Measurements from ENCODE around the gene DNAJC7. TPM values are rescaled to one million over a fixed set of nuclear protein-coding genes. Genes with fewer than 3 reads are reported as not detected.

Gene DNAJC7
- total RNA-seq, 1 donor from 2014 or later, result 82.0 TPM

DNA sequence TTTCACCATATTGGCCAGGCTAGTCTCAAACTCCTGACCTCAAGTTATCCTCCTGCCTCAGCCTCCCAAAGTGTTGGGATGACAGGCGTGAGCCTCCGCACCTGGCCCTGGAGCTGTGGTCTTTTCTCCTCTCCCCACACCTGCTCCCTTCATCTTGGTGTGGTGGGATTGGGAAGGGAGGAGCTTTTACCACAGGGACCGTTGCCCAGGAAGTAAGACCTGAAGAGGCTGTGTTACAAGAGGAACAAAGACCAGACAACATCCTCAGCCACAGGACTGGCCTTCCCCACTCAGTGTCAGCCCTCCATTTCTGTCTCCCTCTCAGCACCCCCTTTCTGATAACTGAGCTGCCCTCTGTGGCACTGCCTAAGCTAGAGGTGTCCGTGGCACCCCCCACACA, 42.6 kb upstream of the DNAJC7 start:
- Histone ChIP-seq H3K9me3 (no peaks in the 10 kb centered on the region), H3K36me3 (no peaks in the 10 kb centered on the region), H3K4me1 (peaks cover 6% of the 10 kb centered on the region), H3K4me3 (no peak overlapping the region), H3K27me3 (ENCODE audit: low read depth) (no peaks in the 10 kb centered on the region), H3K27ac (no peak overlapping the region)
- intact Hi-C loops (cut with DNase I), result no loop called here
- ATAC-seq (no peak), DNase-seq (no peak)
- TF ChIP-seq CTCF (IDR thresholded peaks at IDR 0.05), result no peak

DNA sequence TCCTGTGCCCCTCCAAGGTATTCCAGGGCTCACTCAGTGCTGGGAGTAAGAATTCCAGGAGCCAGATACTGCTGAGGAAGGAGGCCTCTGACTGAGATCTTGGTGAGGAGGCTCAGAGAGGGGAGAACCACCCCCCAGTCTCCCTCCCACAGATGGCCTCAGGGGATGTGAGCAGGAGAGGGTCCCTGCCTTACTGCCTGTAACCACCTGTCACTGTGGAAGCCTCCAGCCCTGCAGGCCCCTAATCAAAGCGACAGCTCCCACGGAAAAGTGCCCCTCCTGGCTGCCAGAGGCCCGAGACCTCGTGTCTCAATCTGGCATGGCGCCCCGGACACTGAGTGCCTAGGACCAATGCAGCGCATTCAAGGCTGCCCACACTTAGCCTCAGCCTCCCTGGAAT, 40.8 kb upstream of the DNAJC7 start:
- no peak for TF ChIP-seq CTCF (IDR thresholded peaks at IDR 0.05)
- intact Hi-C loops (cut with DNase I), result no loop called here

GRCh38 chr17:42056635-42057034, 39.4 kb upstream of the DNAJC7 start:
- DNase-seq (no peak), ATAC-seq (no peak)
- TF ChIP-seq CTCF (IDR thresholded peaks at IDR 0.05), result no peak
- intact Hi-C loops (cut with DNase I), result no loop called here
- H3K4me3 ChIP-seq, result no peak overlapping the region
- peaks cover 5% of the 10 kb centered on the region for H3K27me3 ChIP-seq (ENCODE audit: low read depth)
- H3K27ac ChIP-seq, result no peak overlapping the region
- H3K36me3 ChIP-seq, result no peaks in the 10 kb centered on the region
- no peaks in the 10 kb centered on the region for H3K9me3 ChIP-seq
- H3K4me1 ChIP-seq, result no peaks in the 10 kb centered on the region

More for the DNA sequence above, 40.8 kb upstream of the DNAJC7 start:
- Histone ChIP-seq H3K4me3 (no peak overlapping the region), H3K36me3 (no peaks in the 10 kb centered on the region), H3K27me3 (ENCODE audit: low read depth) (peaks cover 5% of the 10 kb centered on the region), H3K9me3 (no peaks in the 10 kb centered on the region), H3K4me1 (no peaks in the 10 kb centered on the region), H3K27ac (no peak overlapping the region)
- DNase-seq (no peak), ATAC-seq (no peak)

- Histone ChIP-seq H3K4me1 (peaks cover 6% of the 10 kb centered on the region), H3K27ac (no peak overlapping the region), H3K4me3 (no peak overlapping the region), H3K36me3 (no peaks in the 10 kb centered on the region), H3K27me3 (ENCODE audit: low read depth) (peaks cover 5% of the 10 kb centered on the region), H3K9me3 (no peaks in the 10 kb centered on the region)
- intact Hi-C loops (cut with DNase I), result no loop called here
- ATAC-seq, result no peak
- no peak for DNase-seq
- no peak for TF ChIP-seq CTCF (IDR thresholded peaks at IDR 0.05)
Observed at GRCh38 chr17:42055496-42055895, 38.3 kb upstream of the DNAJC7 start.

DNA sequence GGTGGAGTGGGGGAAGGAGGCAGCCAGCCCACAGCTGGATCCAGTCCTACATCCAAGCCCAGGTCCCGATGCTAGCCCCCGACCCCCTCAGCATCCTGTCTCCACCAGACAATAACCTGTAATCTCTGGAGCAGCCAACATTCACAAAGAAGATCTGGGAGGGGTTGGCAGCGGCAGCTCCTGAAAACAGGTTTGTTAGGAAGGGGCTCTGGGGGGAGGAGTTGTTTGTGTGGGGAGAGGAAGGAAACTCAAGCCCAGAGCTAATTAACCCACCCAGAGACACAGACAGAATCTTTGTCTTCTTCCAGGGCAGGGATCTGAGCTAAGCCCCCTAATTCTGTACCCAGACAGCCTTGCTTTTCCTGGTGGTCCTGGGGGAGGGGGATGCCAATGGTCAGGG, 37.8 kb upstream of the DNAJC7 start:
- no peak for TF ChIP-seq CTCF (IDR thresholded peaks at IDR 0.05)
- intact Hi-C loops (cut with DNase I), result no loop called here
- no peaks in the 10 kb centered on the region for H3K36me3 ChIP-seq
- no peak for ATAC-seq
- no peak for DNase-seq
- no peak overlapping the region for H3K27ac ChIP-seq
- H3K27me3 ChIP-seq (ENCODE audit: low read depth), result peaks cover 5% of the 10 kb centered on the region
- H3K4me3 ChIP-seq, result no peak overlapping the region
- H3K9me3 ChIP-seq, result no peaks in the 10 kb centered on the region
- H3K4me1 ChIP-seq, result peaks cover 8% of the 10 kb centered on the region
